ENCODE data around the gene CD7. TPM values are rescaled to one million over a fixed set of nuclear protein-coding genes. Genes with fewer than 3 reads are reported as not detected.

CD7 gene
- total and polyA plus RNA-seq, 10 donors, result 14.8 to 60.1 (median 24.3) TPM

- Histone ChIP-seq H3K27me3 (replicated peaks in 1 of 7) (no peaks in the 10 kb centered on the region), H3K27ac (no peak overlapping the region), H3K4me1 (peaks cover 0 to 52% (median 23%) of the 10 kb centered on the region in 6 donors), H3K4me3 (no peak overlapping the region), H3K36me3 (no peaks in the 10 kb centered on the region), H3K9me3 (no peaks in the 10 kb centered on the region)
- TF ChIP-seq CTCF (IDR thresholded peaks at IDR 0.05 in 8 of 11, conservative IDR thresholded peaks at IDR 0.05 in 3 of 11), result no peak
- no peak for TF ChIP-seq POLR2A (IDR thresholded peaks at IDR 0.05)
- TF ChIP-seq POLR2AphosphoS5 (IDR thresholded peaks at IDR 0.05), result peak in 1 of 3 donors; percentile 14
- intact Hi-C loops (cut with DNase I; ENCODE audit: low total_unique reads), result no loop called here
- WGBS, 5 donors, result 62 to 77% (median 72%) methylated on average over 16 to 22 of the region's 22 CpGs
- peak; percentile 59 for DNase-seq
Measured at GRCh38 chr17:82281502-82282238, 35.7 kb downstream of the CD7 start.

GRCh38 chr17:82281076-82281475, 36.3 kb downstream of the CD7 start:
- TF ChIP-seq POLR2A (IDR thresholded peaks at IDR 0.05), result no peak
- peak in 1 of 3 donors; percentile 7 for TF ChIP-seq POLR2AphosphoS5 (IDR thresholded peaks at IDR 0.05)
- intact Hi-C loops (cut with DNase I; ENCODE audit: low total_unique reads), result no loop called here
- peak overlapping the region in 2 of 8 donors; percentile 13 to 89 for H3K27ac ChIP-seq
- peaks cover 0 to 52% (median 23%) of the 10 kb centered on the region in 6 donors for H3K4me1 ChIP-seq
- H3K9me3 ChIP-seq, result no peaks in the 10 kb centered on the region
- no peak overlapping the region for H3K4me3 ChIP-seq
- H3K36me3 ChIP-seq, result no peaks in the 10 kb centered on the region
- H3K27me3 ChIP-seq (replicated peaks in 1 of 7), result no peaks in the 10 kb centered on the region
- DNase-seq, result peak; percentile 71
- WGBS, 5 donors, result 60 to 70% (median 65%) methylated on average over 6 to 7 of the region's 7 CpGs

- Histone ChIP-seq H3K4me3 (no peak overlapping the region), H3K27ac (peak overlapping the region in 2 of 8 donors; percentile 13 to 89), H3K36me3 (no peaks in the 10 kb centered on the region), H3K4me1 (peaks cover 0 to 47% (median 23%) of the 10 kb centered on the region in 6 donors), H3K9me3 (no peaks in the 10 kb centered on the region), H3K27me3 (replicated peaks in 1 of 7) (no peaks in the 10 kb centered on the region)
- TF ChIP-seq POLR2AphosphoS5 (IDR thresholded peaks at IDR 0.05) (no peak), POLR2A (IDR thresholded peaks at IDR 0.05) (no peak), CTCF (IDR thresholded peaks at IDR 0.05 in 8 of 11, conservative IDR thresholded peaks at IDR 0.05 in 3 of 11) (no peak)
- 84 to 92% (median 91%) methylated on average over 8 of the region's 8 CpGs for WGBS, 5 donors
- intact Hi-C loops (cut with DNase I; ENCODE audit: low total_unique reads), result no loop called here
- DNase-seq, result peak; percentile 54
Measured at GRCh38 chr17:82280537-82280936, 36.9 kb downstream of the CD7 start.

- H3K36me3 ChIP-seq, result no peaks in the 10 kb centered on the region
- intact Hi-C loops (cut with DNase I; ENCODE audit: low total_unique reads), result no loop called here
- no peak for TF ChIP-seq POLR2AphosphoS5 (IDR thresholded peaks at IDR 0.05)
- no peak for TF ChIP-seq CTCF (IDR thresholded peaks at IDR 0.05 in 8 of 11, conservative IDR thresholded peaks at IDR 0.05 in 3 of 11)
- TF ChIP-seq POLR2A (IDR thresholded peaks at IDR 0.05), result no peak
- H3K9me3 ChIP-seq, result no peaks in the 10 kb centered on the region
- H3K27ac ChIP-seq, result peak overlapping the region in 7 of 8 donors; percentile 59 to 89 (median 79)
- DNase-seq, result peak; percentile 73
- 75 to 84% (median 78%) methylated on average over 16 of the region's 16 CpGs for WGBS, 5 donors
- H3K4me1 ChIP-seq, result peaks cover 4 to 60% (median 29%) of the 10 kb centered on the region in 6 donors
- H3K27me3 ChIP-seq (replicated peaks in 1 of 7), result no peaks in the 10 kb centered on the region
- peak overlapping the region in 1 of 8 donors; percentile 40 for H3K4me3 ChIP-seq
Measured at GRCh38 chr17:82278786-82279391, 38.5 kb downstream of the CD7 start.

Measured in spleen (tissue), 11 donors.